ENCODE measurements around the gene PEX6.

The PEX6 gene

GRCh38 chr6:42979523-42980177 lies 669 bp upstream of the PEX6 start:
- Histone ChIP-seq H3K27ac (ENCODE audit: low read length) (peak overlapping the region; percentile 87), H4K20me1 (ENCODE audit: insufficient read depth, low read length) (peaks cover 6% of the 10 kb centered on the region; the same call in 1 of the 2 replicates), H3K79me2 (ENCODE audit: insufficient read depth, low read length) (peaks cover 39% of the 10 kb centered on the region), H3K4me2 (ENCODE audit: insufficient read depth, low read length) (peak overlapping the region; percentile 79), H3K4me3 (ENCODE audit: low read depth in 1 of 2, low read length in 2 of 2) (peak overlapping the region; percentile 92 to 96; a peak in 3 of 4 replicates), H2AFZ (ENCODE audit: low read depth, low read length) (peak overlapping the region; percentile 87), H3K9ac (ENCODE audit: low read depth, low read length) (peak overlapping the region; percentile 93), H3K27me3 (ENCODE audit: insufficient read depth, low read length, poor library complexity) (no peaks in the 10 kb centered on the region), H3K9me3 (ENCODE audit: insufficient read depth, low read length, severe bottlenecking) (no peaks in the 10 kb centered on the region), H3K4me1 (ENCODE audit: insufficient read depth, low read length) (peaks cover 42% of the 10 kb centered on the region), H3K36me3 (ENCODE audit: insufficient read depth, low read length) (no peaks in the 10 kb centered on the region; the same call in 1 of the 2 replicates)
- no peak for DNase-seq
- TF ChIP-seq EZH2 (IDR thresholded peaks at IDR 0.05; ENCODE audit: borderline replicate concordance, low read depth, low read length, severe bottlenecking) (no peak), CTCF (IDR thresholded peaks at IDR 0.05; ENCODE audit: borderline replicate concordance, extremely low read depth, low read length, poor library complexity, severe bottlenecking) (no peak)
- ATAC-seq (ENCODE audit: insufficient read depth, low read depth): peak; percentile 3

- Histone ChIP-seq H4K20me1 (ENCODE audit: insufficient read depth, low read length) (peaks cover 6% of the 10 kb centered on the region; the same call in 1 of the 2 replicates), H3K4me2 (ENCODE audit: insufficient read depth, low read length) (peak overlapping the region; percentile 79), H3K9ac (ENCODE audit: low read depth, low read length) (peak overlapping the region; percentile 93), H3K27ac (ENCODE audit: low read length) (peak overlapping the region; percentile 87), H3K4me3 (ENCODE audit: low read depth in 1 of 2, low read length in 2 of 2) (peak overlapping the region; percentile 92 to 96), H3K36me3 (ENCODE audit: insufficient read depth, low read length) (peaks cover 7% of the 10 kb centered on the region), H3K79me2 (ENCODE audit: insufficient read depth, low read length) (peaks cover 35% of the 10 kb centered on the region), H3K27me3 (ENCODE audit: insufficient read depth, low read length, poor library complexity) (no peaks in the 10 kb centered on the region), H3K9me3 (ENCODE audit: insufficient read depth, low read length, severe bottlenecking) (no peaks in the 10 kb centered on the region), H2AFZ (ENCODE audit: low read depth, low read length) (peak overlapping the region; percentile 87), H3K4me1 (ENCODE audit: insufficient read depth, low read length) (peaks cover 37% of the 10 kb centered on the region)
- ATAC-seq (ENCODE audit: insufficient read depth, low read depth) (no peak), DNase-seq (peak; percentile 20)
- no peak for TF ChIP-seq EZH2 (IDR thresholded peaks at IDR 0.05; ENCODE audit: borderline replicate concordance, low read depth, low read length, severe bottlenecking)
- no peak for TF ChIP-seq CTCF (IDR thresholded peaks at IDR 0.05; ENCODE audit: borderline replicate concordance, extremely low read depth, low read length, poor library complexity, severe bottlenecking)
These were observed 518 bp downstream of the PEX6 start for GRCh38 chr6:42978487-42978838.

GRCh38 chr6:42974919-42975505 lies 4.0 kb downstream of the PEX6 start:
- DNase-seq (no peak), ATAC-seq (ENCODE audit: insufficient read depth, low read depth) (no peak)
- TF ChIP-seq EZH2 (IDR thresholded peaks at IDR 0.05; ENCODE audit: borderline replicate concordance, low read depth, low read length, severe bottlenecking) (no peak), CTCF (IDR thresholded peaks at IDR 0.05; ENCODE audit: borderline replicate concordance, extremely low read depth, low read length, poor library complexity, severe bottlenecking) (no peak)
- peaks cover 8% of the 10 kb centered on the region; the same call in 1 of the 2 replicates for H4K20me1 ChIP-seq (ENCODE audit: insufficient read depth, low read length)
- no peak overlapping the region for H3K27ac ChIP-seq (ENCODE audit: low read length)
- H3K36me3 ChIP-seq (ENCODE audit: insufficient read depth, low read length): peaks cover 11% of the 10 kb centered on the region
- H3K9ac ChIP-seq (ENCODE audit: low read depth, low read length): no peak overlapping the region
- H3K4me3 ChIP-seq (ENCODE audit: low read depth in 1 of 2, low read length in 2 of 2): no peak overlapping the region
- H3K27me3 ChIP-seq (ENCODE audit: insufficient read depth, low read length, poor library complexity): no peaks in the 10 kb centered on the region
- H3K79me2 ChIP-seq (ENCODE audit: insufficient read depth, low read length): peaks cover 32% of the 10 kb centered on the region
- H3K4me2 ChIP-seq (ENCODE audit: insufficient read depth, low read length): no peak overlapping the region
- H2AFZ ChIP-seq (ENCODE audit: low read depth, low read length): no peak overlapping the region
- H3K4me1 ChIP-seq (ENCODE audit: insufficient read depth, low read length): peaks cover 29% of the 10 kb centered on the region
- H3K9me3 ChIP-seq (ENCODE audit: insufficient read depth, low read length, severe bottlenecking): no peaks in the 10 kb centered on the region

Data from DND-41 (cell line).